GM18868 (cell line): ENCODE data around the gene TUBB2B.

Source experiments
- ATAC-seq: cut with Tn5 transposase; IDR thresholded peaks from one replicate; pipeline ENCODE4 v1.9.1; 2021; ENCODE audit warnings: mild to moderate bottlenecking, moderate library complexity; ENCODE audit not compliant: unreplicated experiment

Gene TUBB2B

GRCh38 chr6:3235486-3235885, 8.0 kb upstream of the TUBB2B start:
- ATAC-seq = peak; percentile 56

- no peak for ATAC-seq
Measured at GRCh38 chr6:3233904-3234303, 6.5 kb upstream of the TUBB2B start.

GRCh38 chr6:3233321-3233720, 5.9 kb upstream of the TUBB2B start:
- no peak for ATAC-seq

GRCh38 chr6:3232017-3232945, 4.8 kb upstream of the TUBB2B start:
- no peak for ATAC-seq

- no peak for ATAC-seq
Measured at GRCh38 chr6:3231247-3232016, 4.0 kb upstream of the TUBB2B start.

- no peak for ATAC-seq
Measured at GRCh38 chr6:3230900-3231246, 3.4 kb upstream of the TUBB2B start.

GRCh38 chr6:3230256-3230882, 2.9 kb upstream of the TUBB2B start:
- no peak for ATAC-seq

- no peak for ATAC-seq
Measured at GRCh38 chr6:3229566-3230178, 2.2 kb upstream of the TUBB2B start.

- no peak for ATAC-seq
Measured at GRCh38 chr6:3228771-3229565, 1.5 kb upstream of the TUBB2B start.

- peak; percentile 16 for ATAC-seq
Measured at GRCh38 chr6:3228046-3228671, 706 bp upstream of the TUBB2B start.

GRCh38 chr6:3226481-3227362, 731 bp downstream of the TUBB2B start:
- ATAC-seq = peak; percentile 18

- ATAC-seq = no peak
Measured at GRCh38 chr6:3226042-3226441, 1.4 kb downstream of the TUBB2B start.

- ATAC-seq = no peak
Measured at GRCh38 chr6:3222506-3223038, 4.9 kb downstream of the TUBB2B start.

GRCh38 chr6:3221578-3221977, 5.9 kb downstream of the TUBB2B start:
- ATAC-seq = no peak

GRCh38 chr6:3220366-3220765, 7.1 kb downstream of the TUBB2B start:
- no peak for ATAC-seq

- ATAC-seq = no peak
Measured at GRCh38 chr6:3218266-3218665, 9.2 kb downstream of the TUBB2B start.

- ATAC-seq = no peak
Measured at GRCh38 chr6:3217286-3217685, 10.2 kb downstream of the TUBB2B start.

GRCh38 chr6:3214898-3215297, 12.6 kb downstream of the TUBB2B start:
- ATAC-seq = no peak

- ATAC-seq = no peak
Measured at GRCh38 chr6:3213334-3213695, 14.1 kb downstream of the TUBB2B start.
